Medulla oblongata (tissue), 1 donor: Measurements from ENCODE around the gene CLIC5.

Experiments used
- DNase-seq: peaks from one replicate; pipeline ENCODE4 v3.0.0-alpha.2; 2015; ENCODE audit errors: extremely low spot score

Gene CLIC5

GRCh38 chr6:45892196-45892595 is 123.5 kb downstream of the CLIC5 start:
- no peak for DNase-seq

- no peak for DNase-seq
These were observed 128.9 kb downstream of the CLIC5 start for GRCh38 chr6:45886776-45887175.

- DNase-seq, result no peak
These were observed 131.3 kb downstream of the CLIC5 start for GRCh38 chr6:45884336-45884735.

GRCh38 chr6:45882671-45883070 is 133.0 kb downstream of the CLIC5 start:
- DNase-seq, result no peak

- DNase-seq, result no peak
These were observed 133.8 kb downstream of the CLIC5 start for GRCh38 chr6:45881705-45882467.

GRCh38 chr6:45880676-45881075 is 135.0 kb downstream of the CLIC5 start:
- DNase-seq, result no peak

GRCh38 chr6:45880159-45880558 is 135.5 kb downstream of the CLIC5 start:
- DNase-seq, result no peak

GRCh38 chr6:45877970-45878590 is 137.6 kb downstream of the CLIC5 start:
- no peak for DNase-seq

GRCh38 chr6:45872827-45873365 is 142.8 kb downstream of the CLIC5 start:
- DNase-seq, result no peak

- DNase-seq, result no peak
These were observed 145.1 kb downstream of the CLIC5 start for GRCh38 chr6:45870531-45870930.

- DNase-seq, result no peak
These were observed 151.0 kb downstream of the CLIC5 start for GRCh38 chr6:45864651-45865050.

- DNase-seq, result no peak
These were observed 157.0 kb downstream of the CLIC5 start for GRCh38 chr6:45858691-45859090.

- DNase-seq, result no peak
These were observed 157.8 kb downstream of the CLIC5 start for GRCh38 chr6:45857827-45858226.

GRCh38 chr6:45855642-45856394 is 159.8 kb downstream of the CLIC5 start:
- no peak for DNase-seq

- no peak for DNase-seq
These were observed 161.4 kb downstream of the CLIC5 start for GRCh38 chr6:45854149-45854742.

GRCh38 chr6:45851034-45851400 is 164.6 kb downstream of the CLIC5 start:
- DNase-seq, result no peak

- no peak for DNase-seq
These were observed 165.2 kb downstream of the CLIC5 start for GRCh38 chr6:45850378-45851033.

- no peak for DNase-seq
These were observed 170.1 kb downstream of the CLIC5 start for GRCh38 chr6:45845567-45845966.

- DNase-seq, result no peak
These were observed 170.7 kb downstream of the CLIC5 start for GRCh38 chr6:45844986-45845385.

- DNase-seq, result no peak
These were observed 171.7 kb downstream of the CLIC5 start for GRCh38 chr6:45843848-45844521.

- DNase-seq, result no peak
These were observed 174.6 kb downstream of the CLIC5 start for GRCh38 chr6:45841062-45841461.
